VCaP (cell line): ENCODE data around the gene TMEM115.

ENCODE experiments used
- H3K27ac ChIP-seq: fragments of 450-650 bp; 2 replicates; pipeline ENCODE4 v1.5.1; 2017
- TF ChIP-seq, protein P1 (sequence below): fragments of 450-650 bp; conservative IDR thresholded peaks from 2 replicates; pipeline ENCODE4 v1.5.1; 2017; ENCODE audit warnings: mild to moderate bottlenecking, moderate library complexity

Gene TMEM115, protein sequence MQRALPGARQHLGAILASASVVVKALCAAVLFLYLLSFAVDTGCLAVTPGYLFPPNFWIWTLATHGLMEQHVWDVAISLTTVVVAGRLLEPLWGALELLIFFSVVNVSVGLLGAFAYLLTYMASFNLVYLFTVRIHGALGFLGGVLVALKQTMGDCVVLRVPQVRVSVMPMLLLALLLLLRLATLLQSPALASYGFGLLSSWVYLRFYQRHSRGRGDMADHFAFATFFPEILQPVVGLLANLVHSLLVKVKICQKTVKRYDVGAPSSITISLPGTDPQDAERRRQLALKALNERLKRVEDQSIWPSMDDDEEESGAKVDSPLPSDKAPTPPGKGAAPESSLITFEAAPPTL

DNA sequence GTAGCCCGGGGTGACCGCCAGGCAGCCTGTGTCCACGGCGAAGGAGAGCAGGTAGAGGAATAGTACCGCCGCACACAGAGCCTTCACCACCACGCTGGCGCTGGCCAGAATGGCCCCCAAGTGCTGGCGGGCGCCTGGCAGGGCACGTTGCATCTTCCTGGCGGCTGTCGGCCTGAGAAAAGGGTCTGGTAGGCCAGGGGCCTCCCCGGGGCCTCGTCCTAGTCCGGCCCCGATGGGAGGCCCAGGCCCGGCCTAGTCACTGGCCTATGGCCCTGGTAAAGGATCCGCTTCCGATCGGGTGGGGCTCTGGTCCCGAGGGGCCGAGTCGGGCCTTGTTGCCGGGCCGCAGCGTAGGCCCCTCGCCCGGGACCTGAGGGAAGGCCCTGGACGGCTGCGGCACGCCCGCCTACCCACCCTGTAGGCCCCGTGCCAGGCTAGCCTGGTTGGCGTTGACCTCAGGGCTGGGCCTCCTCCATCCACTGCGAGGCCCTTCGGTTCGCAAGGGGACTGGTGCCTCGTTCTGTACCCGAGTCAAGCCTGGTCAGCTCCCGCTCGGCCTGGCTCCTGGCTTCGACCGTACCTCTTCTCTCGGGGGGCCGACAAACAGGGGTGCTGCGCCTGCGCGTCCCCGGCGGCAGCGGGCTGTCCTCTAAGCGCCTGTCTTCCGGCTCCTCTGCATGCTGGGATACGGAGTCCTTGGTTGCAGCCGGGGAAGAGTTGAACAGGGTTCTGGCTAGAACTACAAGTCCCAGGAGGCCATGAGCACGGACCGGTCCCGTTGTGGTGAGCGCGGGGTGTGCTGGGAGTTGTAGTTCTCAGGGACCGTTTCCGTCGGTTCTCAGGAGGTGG is at the start of gene TMEM115:
Gene TMEM115, minus strand, starts transcription at position 611 of the 849 bp plus-strand sequence. Its CDS starts 458 bp downstream, at position 153.
- H3K27ac ChIP-seq = peak within 1 kb of the TSS; percentile 94
- TF ChIP-seq, protein P1, sequence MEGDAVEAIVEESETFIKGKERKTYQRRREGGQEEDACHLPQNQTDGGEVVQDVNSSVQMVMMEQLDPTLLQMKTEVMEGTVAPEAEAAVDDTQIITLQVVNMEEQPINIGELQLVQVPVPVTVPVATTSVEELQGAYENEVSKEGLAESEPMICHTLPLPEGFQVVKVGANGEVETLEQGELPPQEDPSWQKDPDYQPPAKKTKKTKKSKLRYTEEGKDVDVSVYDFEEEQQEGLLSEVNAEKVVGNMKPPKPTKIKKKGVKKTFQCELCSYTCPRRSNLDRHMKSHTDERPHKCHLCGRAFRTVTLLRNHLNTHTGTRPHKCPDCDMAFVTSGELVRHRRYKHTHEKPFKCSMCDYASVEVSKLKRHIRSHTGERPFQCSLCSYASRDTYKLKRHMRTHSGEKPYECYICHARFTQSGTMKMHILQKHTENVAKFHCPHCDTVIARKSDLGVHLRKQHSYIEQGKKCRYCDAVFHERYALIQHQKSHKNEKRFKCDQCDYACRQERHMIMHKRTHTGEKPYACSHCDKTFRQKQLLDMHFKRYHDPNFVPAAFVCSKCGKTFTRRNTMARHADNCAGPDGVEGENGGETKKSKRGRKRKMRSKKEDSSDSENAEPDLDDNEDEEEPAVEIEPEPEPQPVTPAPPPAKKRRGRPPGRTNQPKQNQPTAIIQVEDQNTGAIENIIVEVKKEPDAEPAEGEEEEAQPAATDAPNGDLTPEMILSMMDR = no peak

DNA sequence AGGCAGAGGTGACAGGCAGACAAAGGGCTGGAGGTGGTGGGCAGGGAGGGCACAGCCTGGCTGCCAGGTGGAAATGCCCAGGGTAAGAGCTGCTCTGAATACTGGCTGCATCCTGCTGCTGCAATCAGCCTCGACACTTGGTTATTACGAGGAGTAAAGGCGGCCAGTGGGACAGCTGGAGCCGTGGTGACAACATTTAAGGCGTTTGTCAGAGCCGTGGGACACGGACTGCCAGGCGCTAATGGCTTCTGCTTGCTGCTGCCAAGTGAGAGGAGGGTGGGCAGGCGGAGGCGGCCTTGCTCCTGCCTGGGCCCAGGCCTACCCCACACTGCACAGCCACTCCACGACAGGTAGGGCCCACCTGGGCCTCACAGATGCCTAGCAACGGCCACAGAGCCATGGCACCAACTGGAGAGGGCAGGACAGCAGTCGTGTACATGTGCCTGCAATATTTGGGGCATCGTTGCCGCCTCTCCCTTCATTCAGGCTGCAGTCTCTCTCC is 49.2 kb upstream of the TMEM115 start:
- H3K27ac ChIP-seq = no peak overlapping the region
- TF ChIP-seq, protein P1 = no peak

DNA sequence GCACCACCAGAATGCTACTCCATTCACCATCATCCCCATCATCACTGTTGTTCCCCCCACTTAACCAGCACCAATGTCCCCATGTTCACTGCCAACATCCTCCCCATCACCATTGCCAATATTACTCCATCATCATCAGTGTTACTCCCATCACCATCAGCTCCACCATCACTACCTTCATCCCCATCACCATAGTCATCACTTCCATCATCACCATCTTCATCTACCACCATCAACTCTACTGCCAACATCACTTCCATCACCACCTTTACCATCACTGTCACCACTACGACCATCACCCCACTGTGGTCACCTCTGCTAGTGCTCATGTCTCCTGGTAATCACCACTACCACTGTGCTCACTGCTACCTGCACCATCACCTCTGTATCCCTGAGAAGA is 47.2 kb upstream of the TMEM115 start:
- no peak overlapping the region for H3K27ac ChIP-seq
- TF ChIP-seq, protein P1 = no peak

DNA sequence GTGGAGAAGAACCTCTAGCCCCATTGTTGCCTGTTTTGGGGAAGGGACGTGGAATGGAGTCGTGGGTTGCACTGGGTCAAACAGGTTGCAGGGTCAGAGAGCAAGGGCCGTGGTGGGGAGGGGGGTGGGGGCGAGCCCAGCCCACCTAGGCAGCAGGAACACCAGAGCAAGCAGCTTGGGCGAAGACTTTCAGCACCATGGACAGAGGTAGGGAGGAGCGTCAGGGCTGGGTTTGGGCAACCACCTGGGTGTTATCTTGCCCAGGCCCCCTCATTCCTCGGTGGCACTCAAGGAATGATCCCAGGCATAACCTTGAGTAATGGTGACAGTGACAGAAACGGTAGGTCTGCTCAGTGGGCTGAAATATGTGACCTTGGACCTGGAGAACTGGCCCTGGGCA is 45.9 kb upstream of the TMEM115 start:
- TF ChIP-seq, protein P1 = no peak

DNA sequence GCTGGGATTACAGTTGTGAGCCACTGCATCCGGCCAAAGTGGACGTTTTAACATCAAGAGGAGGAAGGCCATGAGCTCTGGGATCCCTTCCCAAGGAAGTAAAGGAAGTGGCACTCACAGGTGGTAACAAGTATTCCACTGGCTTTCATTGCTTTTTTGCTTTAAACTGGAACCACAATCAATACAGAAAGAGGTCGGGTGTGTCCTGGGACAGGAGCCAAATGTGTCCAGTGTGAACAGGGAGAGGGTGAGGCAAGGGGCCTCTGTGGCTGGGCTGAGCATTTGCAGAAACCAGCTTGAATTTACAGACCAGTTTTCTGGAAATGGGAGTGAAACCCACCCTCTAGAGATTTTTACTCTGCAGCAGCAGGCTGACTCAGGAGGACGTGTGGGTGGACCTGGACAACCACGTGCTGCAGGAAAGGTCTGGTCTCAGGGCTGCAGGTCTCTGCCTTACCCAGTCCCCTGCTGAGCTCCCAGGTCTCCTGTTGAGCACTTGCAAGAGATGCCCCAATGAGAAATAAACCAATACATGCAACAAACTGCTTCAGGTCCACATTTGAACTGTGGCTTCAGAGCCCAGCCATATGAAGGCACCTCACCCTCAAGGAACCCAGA is 42.8 kb upstream of the TMEM115 start:
- H3K27ac ChIP-seq = no peak overlapping the region
- TF ChIP-seq, protein P1 = no peak

More for the DNA sequence above, 45.9 kb upstream of the TMEM115 start:
- no peak overlapping the region for H3K27ac ChIP-seq

DNA sequence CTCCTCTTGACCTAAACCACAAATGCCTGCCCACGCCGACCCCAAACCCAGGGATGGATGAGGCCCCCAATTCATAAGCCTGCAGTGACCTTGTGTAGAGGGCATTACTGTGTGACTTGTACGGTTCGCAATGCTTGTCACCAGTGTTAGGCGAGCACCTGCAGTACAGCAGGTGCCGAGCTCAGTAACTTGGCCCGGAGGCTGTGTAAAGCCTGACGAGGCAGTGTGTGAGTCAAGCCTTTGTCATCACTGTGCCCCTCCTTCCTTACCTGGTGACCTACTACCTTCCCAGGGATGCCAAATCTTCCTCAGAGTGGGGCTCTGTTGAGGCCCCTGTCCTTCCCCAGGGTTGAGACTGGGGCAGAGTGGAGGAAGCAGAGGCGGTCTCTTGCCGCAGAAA is 37.2 kb upstream of the TMEM115 start:
- TF ChIP-seq, protein P1 = no peak
- H3K27ac ChIP-seq = no peak overlapping the region
